Ovary (tissue), 9 donors: ENCODE results near the gene ASB5. TPM values are rescaled to one million over a fixed set of nuclear protein-coding genes. Genes with fewer than 3 reads are reported as not detected.

Experiments
- DNase-seq, 5 donors: peaks; one replicate each; pipeline ENCODE4 v3.0.0-alpha.2; 2019 to 2020
- H3K27ac ChIP-seq, 2 donors: fragments of 200-600 bp; one replicate each; pipeline versions ENCODE4 v1.5.1 to v1.8.0; 2019 to 2022
- H3K27me3 ChIP-seq: fragments of 200-600 bp; one replicate; pipeline ENCODE4 v1.8.0; 2022
- H3K36me3 ChIP-seq: fragments of 200-600 bp; sonication (generic); one replicate; pipeline ENCODE4 v1.5.1; 2019
- H3K4me1 ChIP-seq: one replicate; pipeline ENCODE4 v1.8.1; 2013; ENCODE audit warnings: mild to moderate bottlenecking, moderate library complexity; ENCODE audit not compliant: insufficient read depth
- H3K4me3 ChIP-seq: fragments of 200-600 bp; sonication (generic); one replicate; pipeline ENCODE4 v1.5.1; 2017
- H3K9me3 ChIP-seq, 2 donors: fragments of 200-600 bp in 1 of 2; sonication (generic) in 1 of 2; one replicate each; pipeline versions ENCODE4 v1.5.1 to v1.8.1; 2013 to 2019; ENCODE audit warnings: mild to moderate bottlenecking in 1 of 2, moderate library complexity in 1 of 2
- CTCF ChIP-seq, 3 donors: fragments of 450-650 bp in 2 of 3; fragments of 200-600 bp in 1 of 3; IDR thresholded peaks; one replicate each; pipeline versions ENCODE4 v1.5.1 to v1.8.0; 2016 to 2022; ENCODE audit warnings: antibody characterized with exemption in 3 of 3, mild to moderate bottlenecking in 1 of 3
- EP300 ChIP-seq: sonication (generic); formaldehyde crosslinking; IDR thresholded peaks from one replicate; pipeline ENCODE4 v1.6.1; 2017; ENCODE audit warnings: antibody characterized with exemption
- POLR2A ChIP-seq: fragments of 450-650 bp; IDR thresholded peaks from one replicate; pipeline ENCODE4 v1.6.1; 2017; ENCODE audit warnings: antibody characterized with exemption, mild to moderate bottlenecking, moderate library complexity
- WGBS, 3 donors: extraction: QIAGEN DNeasy Blood & Tissue Kit in 1 of 3; methylation state at CpG; one replicate each; pipeline versions ENCODE4 v1.1.5 to v1.1.7; 2013 to 2017; 5-methylcytosine and 5-hydroxymethylcytosine counted together
- intact Hi-C, 4 donors: fragments of 100-400 bp; cut with DNase I; formaldehyde crosslinking; loops; one replicate each; pipeline versions ENCODE4 v1.11.0 to v1.15.1; 2022 to 2023
- polyA plus RNA-seq, 2 donors: library from polyadenylated mRNA; stranded (reverse); fragments of 200-250 nt in 1 of 2; fragments of 350-450 nt in 1 of 2; fragmentation: Illumina TruSeq in 1 of 2; extraction: RNeasy Lipid Tissue Mini Kit (QIAGEN cat#74804) in 1 of 2; gene quantifications; one replicate each; pipeline ENCODE4 v1.2.3, GENCODE V29; 2013 to 2014
- total RNA-seq, 7 donors: library from RNA; depleted of rRNA in 2 of 7; stranded (reverse); fragments of >200 nt in 2 of 7; fragmentation: NEBNext Ultra II Directional in 3 of 7; extraction: Animal tissue kit (Norgen Biotek cat#: 25700) in 3 of 7; gene quantifications; one replicate each; pipeline versions ENCODE4 v1.1.0 to v1.2.4, GENCODE V29; 2016 to 2023
- donor health status: DM: no; HTN: no; CAD: no; lungs with moderate emphysema.
- donor health status: DM: no; HTN: no; CAD: no.
- donor health status: Bipolar disorder and iron deficiency.
- donor health status: DM: yes; HTN: yes; CAD: no.
- donor health status: DM: no; HTN: no; CAD: no.
- donor health status: DM: yes; HTN: yes; CAD: no.

The ASB5 gene
- total and polyA plus RNA-seq, 9 donors: 0.11 to 0.37 (median 0.23) TPM; not detected in 6

DNA sequence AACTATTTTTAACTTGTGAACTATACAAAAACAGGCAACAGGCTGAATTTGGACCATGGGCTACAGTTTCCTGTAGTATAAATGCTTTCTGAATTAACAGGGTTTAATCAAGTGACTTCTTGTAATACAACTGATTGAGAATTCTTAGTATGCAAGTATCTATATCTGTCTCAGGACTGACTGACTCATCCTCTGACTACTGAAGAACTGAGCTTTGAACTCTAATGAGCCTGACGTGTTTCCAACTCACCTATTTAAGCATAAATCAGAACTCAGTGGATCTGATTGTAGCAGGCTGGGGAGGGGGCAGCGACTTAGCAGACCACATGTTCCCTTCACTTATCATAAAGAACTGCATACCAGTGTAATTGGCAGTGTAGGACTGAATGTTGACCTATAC lies 81.4 kb downstream of the ASB5 start:
- 36 to 55% (median 42%) methylated on average over 2 of the region's 2 CpGs for WGBS, 3 donors
- DNase-seq: no peak
- no peak overlapping the region for H3K27ac ChIP-seq
- peaks cover 1% of the 10 kb centered on the region for H3K4me1 ChIP-seq
- TF ChIP-seq POLR2A (no peak), EP300 (no peak), CTCF (IDR thresholded peaks at IDR 0.05) (no peak)
- no peaks in the 10 kb centered on the region for H3K36me3 ChIP-seq
- H3K9me3 ChIP-seq: no peaks in the 10 kb centered on the region
- intact Hi-C loops: no loop called here
- H3K4me3 ChIP-seq: no peak overlapping the region
- no peaks in the 10 kb centered on the region for H3K27me3 ChIP-seq

DNA sequence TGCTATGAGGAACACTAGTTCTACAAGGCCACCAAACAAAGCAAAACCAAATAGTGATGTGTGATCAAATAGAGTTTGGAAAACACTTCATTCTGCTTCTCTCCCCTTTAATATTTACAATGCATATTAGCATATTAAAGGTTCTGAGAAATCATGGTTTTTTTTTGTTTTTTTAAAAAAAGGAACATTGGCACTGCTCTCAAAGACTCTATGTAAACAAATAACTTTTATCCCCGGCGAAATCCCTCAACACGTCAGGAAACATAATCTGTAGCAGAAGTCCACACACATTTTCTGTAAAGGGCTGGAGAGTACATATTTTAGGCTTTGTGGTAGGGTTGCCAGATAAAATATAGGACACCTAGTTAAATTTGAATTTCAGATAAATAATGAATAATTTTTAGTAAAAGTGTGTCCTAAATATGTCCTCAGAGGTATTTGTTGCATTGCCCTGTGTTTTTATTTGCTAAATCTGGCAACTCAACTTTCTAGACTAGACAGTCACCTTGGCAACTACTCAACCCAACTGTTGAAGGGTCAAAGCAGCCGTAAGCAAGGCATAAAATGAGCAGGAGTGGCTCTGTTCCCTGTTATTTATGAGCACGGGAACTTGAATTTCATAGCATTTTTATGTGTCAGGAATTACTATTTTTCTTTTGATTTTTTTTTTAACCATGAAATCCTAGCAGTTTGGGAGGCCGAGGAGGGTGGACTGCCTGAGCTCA lies 82.2 kb downstream of the ASB5 start:
- H3K27ac ChIP-seq: no peak overlapping the region

DNA sequence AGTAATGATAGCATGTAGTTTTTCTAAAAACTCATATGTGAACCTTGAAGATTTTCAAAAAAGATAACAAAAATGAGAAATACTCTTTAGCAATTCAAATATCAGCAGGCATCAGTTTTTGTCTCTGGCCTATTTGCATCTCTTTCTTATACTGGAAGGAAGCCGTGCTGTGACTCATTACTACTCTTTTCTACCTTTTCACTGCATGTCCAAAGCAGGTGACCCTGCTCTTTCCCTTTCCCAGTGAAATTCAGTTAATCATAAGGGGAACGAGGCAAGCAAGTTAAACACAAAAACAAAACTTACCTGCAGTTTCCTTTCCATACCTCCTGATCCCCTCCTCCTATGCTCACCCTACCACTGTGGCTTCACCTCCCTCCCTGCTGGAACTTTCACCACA lies 83.0 kb downstream of the ASB5 start:
- TF ChIP-seq POLR2A (no peak), EP300 (no peak), CTCF (IDR thresholded peaks at IDR 0.05) (no peak)
- DNase-seq: no peak
- Histone ChIP-seq H3K27ac (no peak overlapping the region), H3K36me3 (no peaks in the 10 kb centered on the region), H3K4me1 (peaks cover 1% of the 10 kb centered on the region), H3K9me3 (no peaks in the 10 kb centered on the region), H3K4me3 (no peak overlapping the region), H3K27me3 (no peaks in the 10 kb centered on the region)
- intact Hi-C loops: no loop called here
- 52 to 75% (median 66%) methylated on average over 2 of the region's 2 CpGs for WGBS, 3 donors

More for the DNA sequence above, 82.2 kb downstream of the ASB5 start:
- H3K9me3 ChIP-seq: no peaks in the 10 kb centered on the region
- 7 to 17% (median 11%) methylated on average over 6 of the region's 6 CpGs for WGBS, 3 donors
- no peak for TF ChIP-seq POLR2A
- no peak for TF ChIP-seq CTCF (IDR thresholded peaks at IDR 0.05)
- TF ChIP-seq EP300: no peak
- intact Hi-C loops: no loop called here
- no peaks in the 10 kb centered on the region for H3K36me3 ChIP-seq
- DNase-seq: no peak
- H3K27me3 ChIP-seq: no peaks in the 10 kb centered on the region
- H3K4me3 ChIP-seq: no peak overlapping the region
- H3K4me1 ChIP-seq: peaks cover 1% of the 10 kb centered on the region

GRCh38 chr4:176185051-176185450 lies 84.0 kb downstream of the ASB5 start:
- intact Hi-C loops: no loop called here
- Histone ChIP-seq H3K27me3 (no peaks in the 10 kb centered on the region), H3K4me3 (no peak overlapping the region), H3K4me1 (peaks cover 1% of the 10 kb centered on the region), H3K9me3 (no peaks in the 10 kb centered on the region), H3K36me3 (no peaks in the 10 kb centered on the region), H3K27ac (no peak overlapping the region)
- TF ChIP-seq EP300 (no peak), CTCF (IDR thresholded peaks at IDR 0.05) (no peak), POLR2A (no peak)
- DNase-seq: no peak
- WGBS, 3 donors: 9 to 38% (median 30%) methylated on average over 1 of the region's 1 CpG

Other genes with a start within 250 kb of the ASB5 start
- 1 to 10 TPM; 1.6 to 4.9 (median 2.3) TPM for gene WDR17, start 203.4 kb downstream of the ASB5 start, total RNA-seq
- gene WDR17, start 203.4 kb downstream of the ASB5 start, polyA plus RNA-seq: 1 to 10 TPM in 1 of 2 donors, under 1 TPM in 1; 0.73 to 1.5 TPM
- 1 to 10 TPM in 1 of 7 donors, under 1 TPM in 3, not detected in 3; 0.22 to 3.7 (median 0.26) TPM for gene SPATA4, start 73.6 kb downstream of the ASB5 start, total RNA-seq
- under 1 TPM; 0.06 to 0.22 TPM for gene SPATA4, start 73.6 kb downstream of the ASB5 start, polyA plus RNA-seq
- gene SPCS3, start 50.7 kb upstream of the ASB5 start, total RNA-seq: 10 to 100 TPM; 41.7 to 89.3 (median 63.8) TPM
- 10 to 100 TPM; 18.5 to 39.0 TPM for gene SPCS3, start 50.7 kb upstream of the ASB5 start, polyA plus RNA-seq